DMS79 treated with DMSO at 0.1 percent for 48 hours (cell line): Measurements from ENCODE around the gene ADPRS.

Source experiments
- DNase-seq: peaks from one replicate; lab custom pipeline; 2025; lab: John Stamatoyannopoulos, UW

ADPRS gene

GRCh38 chr1:36088577-36089392 lies at the start of gene ADPRS:
TSS of gene ADPRS (plus strand) at chr1:36088892. CDS start at chr1:36088905, 13 bp downstream.
- peak; percentile 91 for DNase-seq

GRCh38 chr1:36040238-36040637 lies 48.5 kb upstream of the ADPRS start:
- DNase-seq = no peak

- no peak for DNase-seq
Measured at GRCh38 chr1:36051821-36052220, 36.9 kb upstream of the ADPRS start.

DNA sequence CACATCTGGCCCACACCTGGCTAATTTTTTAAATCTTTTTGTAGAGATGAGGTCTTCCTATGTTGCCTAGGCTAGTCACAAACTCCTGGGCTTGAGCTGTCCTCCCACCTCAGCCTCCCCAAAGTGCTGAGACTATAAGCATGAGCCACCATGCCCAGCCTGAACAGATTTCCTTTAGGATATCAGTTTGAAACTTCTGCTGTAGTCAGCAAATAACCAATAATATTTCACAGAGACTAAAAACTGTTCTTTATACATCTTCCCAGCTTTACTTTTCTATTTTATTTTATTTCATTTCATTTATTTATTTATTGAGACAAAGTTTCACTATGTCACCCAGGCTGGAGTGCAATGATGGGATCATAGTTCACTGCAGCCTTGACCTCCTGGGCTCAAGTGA lies 34.7 kb upstream of the ADPRS start:
- DNase-seq = no peak

- DNase-seq = no peak
Measured at GRCh38 chr1:36055706-36056105, 33.0 kb upstream of the ADPRS start.

- DNase-seq = no peak
Measured at GRCh38 chr1:36062315-36062714, 26.4 kb upstream of the ADPRS start.

- no peak for DNase-seq
Measured at GRCh38 chr1:36067871-36068270, 20.8 kb upstream of the ADPRS start.

DNA sequence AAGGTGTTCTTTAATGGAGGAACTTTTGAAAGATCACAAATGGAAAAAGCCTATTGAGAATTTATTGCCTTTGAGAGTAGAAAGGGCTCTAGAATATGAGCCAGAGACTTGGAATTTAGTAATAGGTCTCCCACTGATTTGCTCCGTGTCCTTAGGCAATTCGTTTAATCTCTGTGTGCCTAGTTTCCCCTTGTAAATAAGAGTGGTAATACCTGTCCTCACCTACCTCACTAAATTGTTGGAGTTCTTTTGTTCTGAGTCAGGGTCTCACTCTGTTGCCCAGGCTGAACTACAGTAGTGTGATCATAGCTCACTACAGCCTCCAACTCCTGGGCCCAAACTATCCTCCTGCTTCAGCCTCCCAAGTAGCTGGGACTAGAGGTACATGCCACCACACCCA lies 19.8 kb upstream of the ADPRS start:
- no peak for DNase-seq

DNA sequence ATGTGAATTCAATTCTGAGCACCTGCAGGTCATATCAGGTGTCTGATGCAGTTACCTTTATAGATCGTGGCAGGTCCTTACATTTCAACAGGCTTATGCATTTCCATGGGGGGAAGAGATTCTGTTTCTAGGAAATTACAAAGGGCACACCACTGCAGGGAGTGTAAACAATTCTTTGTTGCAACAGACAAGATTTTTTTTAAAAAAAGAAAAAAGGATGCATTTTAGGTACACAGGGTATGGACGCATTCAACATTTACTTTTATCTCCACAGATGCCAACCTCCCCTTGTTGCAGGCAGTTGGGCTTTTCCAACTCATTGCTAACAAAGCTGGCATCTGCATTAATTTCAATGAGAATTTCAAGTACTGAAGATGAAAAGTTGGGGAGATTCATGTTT lies 18.3 kb upstream of the ADPRS start:
- peak; percentile 67 for DNase-seq

- no peak for DNase-seq
Measured at GRCh38 chr1:36076979-36077573, 11.6 kb upstream of the ADPRS start.

- no peak for DNase-seq
Measured at GRCh38 chr1:36080236-36080635, 8.5 kb upstream of the ADPRS start.

GRCh38 chr1:36080801-36081200 lies 7.9 kb upstream of the ADPRS start:
- DNase-seq = no peak

GRCh38 chr1:36081926-36082485 lies 6.7 kb upstream of the ADPRS start:
- DNase-seq = no peak

GRCh38 chr1:36083219-36083618 lies 5.5 kb upstream of the ADPRS start:
- DNase-seq = no peak

- DNase-seq = peak; percentile 81
Measured at GRCh38 chr1:36083635-36084496, 4.8 kb upstream of the ADPRS start, which contains the start of gene TEKT2. TSS of gene TEKT2 (plus strand) at chr1:36084094. CDS start at chr1:36084922, 828 bp downstream.

DNA sequence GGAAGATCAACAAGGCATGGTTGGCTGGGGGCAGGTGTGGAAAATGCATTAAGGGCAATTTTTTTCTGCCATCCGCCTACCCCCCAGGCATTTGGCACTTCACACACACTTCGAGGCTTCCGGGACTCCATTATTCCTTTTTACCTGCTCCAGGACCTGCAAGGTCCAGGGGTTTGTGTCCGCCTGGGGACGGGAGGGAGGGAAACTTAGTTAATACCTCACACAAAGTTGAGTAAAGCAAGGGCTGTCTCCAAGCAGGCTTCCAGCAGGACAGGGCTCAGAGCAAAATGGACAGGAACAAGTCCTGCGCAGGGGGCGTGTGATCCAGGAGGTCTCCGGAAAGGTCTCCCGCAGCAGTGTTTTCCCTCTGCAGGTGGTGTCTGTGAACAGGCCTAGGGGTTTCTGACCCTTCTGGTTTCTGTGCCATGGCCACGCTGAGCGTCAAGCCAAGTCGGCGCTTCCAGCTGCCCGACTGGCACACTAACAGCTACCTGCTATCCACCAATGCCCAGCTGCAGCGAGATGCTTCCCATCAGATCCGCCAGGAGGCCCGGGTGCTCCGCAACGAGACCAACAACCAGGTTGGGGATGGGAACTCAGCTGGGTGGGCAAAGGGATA lies 4.1 kb upstream of the ADPRS start:
- DNase-seq = peak; percentile 67

DNA sequence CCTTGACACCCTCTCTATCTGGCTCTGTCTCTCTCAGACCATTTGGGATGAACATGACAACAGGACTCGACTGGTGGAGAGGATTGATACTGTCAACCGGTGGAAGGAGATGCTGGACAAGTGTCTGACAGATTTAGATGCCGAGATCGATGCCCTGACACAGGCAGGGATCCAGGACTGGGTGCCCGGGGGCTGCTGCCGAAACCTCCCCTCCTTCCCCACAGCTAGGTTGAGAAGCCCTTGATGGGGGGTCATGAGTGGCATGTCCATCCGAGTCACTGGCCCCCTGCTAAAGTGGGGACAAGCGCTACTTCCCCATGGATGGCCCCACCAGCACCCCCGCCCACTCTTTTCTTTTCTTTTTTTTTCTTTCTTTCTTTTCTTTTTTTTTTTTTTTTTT lies 3.6 kb upstream of the ADPRS start:
- DNase-seq = no peak

GRCh38 chr1:36085686-36086526 lies 2.8 kb upstream of the ADPRS start:
- DNase-seq = no peak

DNA sequence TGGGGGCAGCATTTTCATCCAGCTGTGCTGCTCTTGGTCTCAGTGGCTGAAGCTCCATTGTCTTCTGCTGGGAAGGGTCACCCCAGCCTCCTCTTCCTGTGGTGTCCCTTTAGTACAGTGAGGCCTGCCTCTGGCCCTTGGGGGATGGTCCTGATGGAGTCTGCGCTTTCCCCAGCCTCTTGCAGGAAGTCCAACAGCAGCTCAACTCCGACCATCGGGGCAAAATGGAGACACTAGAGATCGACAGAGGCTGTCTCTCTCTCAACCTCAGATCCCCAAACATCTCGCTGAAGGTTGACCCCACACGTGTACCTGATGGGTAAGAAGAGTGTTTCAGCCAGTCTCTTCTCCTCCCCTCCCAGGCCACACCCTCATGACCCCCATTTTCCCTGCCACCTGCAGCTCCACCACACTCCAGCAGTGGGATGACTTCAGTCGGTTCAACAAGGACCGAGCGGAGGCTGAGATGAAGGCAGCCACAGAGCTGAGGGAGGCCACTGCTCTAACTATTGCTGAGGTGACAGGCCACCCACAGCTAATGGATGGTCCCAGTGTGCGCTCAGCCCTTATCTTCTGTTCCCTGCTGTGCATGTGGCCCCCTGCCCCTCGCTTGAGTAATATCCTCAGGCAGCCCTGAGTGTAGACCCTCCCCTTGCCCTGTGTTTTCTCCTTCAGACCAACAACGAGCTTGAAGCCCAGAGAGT lies 2.0 kb upstream of the ADPRS start:
- no peak for DNase-seq
